Stimulated activated CD4-positive, alpha-beta T cell treated with anti-CD3 and anti-CD28 coated beads, Interleukin-2, amount 100 ng/mL, for 48 hours (primary cell): ENCODE results near the gene SAP130.

Experiments used
- DNase-seq, 2 donors: peaks; one replicate each; pipeline ENCODE4 v3.0.0-alpha.2; 2020

The SAP130 gene

DNA sequence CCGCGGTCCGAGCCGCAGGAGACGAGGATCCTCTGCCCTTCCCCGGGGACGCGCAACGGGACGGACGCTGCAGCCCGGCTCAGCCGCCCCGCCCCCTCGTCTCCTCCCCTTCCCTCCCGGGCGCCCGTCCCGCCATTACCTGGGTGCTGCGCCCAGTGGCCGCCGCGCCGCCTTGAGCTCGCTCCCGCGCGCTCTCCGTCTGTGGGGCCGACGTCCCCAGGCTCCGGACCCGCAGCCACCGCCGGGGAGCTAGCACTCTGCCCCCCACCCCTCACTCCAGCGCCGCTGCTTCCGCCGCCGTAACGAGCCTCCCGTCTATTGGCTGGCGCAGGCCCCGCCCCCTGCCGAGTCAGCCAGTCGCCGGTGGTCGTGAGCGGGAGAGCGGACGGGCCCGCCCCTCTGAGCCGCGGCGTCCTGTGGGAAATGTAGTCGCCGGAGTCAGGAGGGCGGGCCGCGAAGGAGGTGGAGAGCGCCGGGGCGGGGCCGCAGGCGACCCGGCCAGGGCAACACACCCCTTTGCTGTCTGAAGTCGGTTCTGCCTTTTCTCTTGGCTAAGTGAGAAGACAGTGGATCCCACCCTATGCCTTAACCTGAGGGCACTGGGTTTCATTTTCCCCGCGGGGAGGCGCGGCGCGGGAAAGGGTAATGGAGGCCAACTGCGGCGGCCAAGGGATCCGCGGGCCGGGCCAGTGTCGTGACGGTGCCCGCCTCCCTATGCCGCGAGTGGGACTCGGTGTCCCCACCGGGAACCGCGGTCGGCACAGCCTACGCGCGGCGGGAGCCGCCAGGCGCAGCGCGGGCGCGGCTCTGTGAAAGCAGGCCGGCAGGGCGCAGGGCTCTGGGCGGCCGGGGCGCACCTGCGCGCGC lies at the start of gene SAP130:
TSS of gene SAP130 (minus strand) at position 259 of the 867 bp plus-strand sequence. CDS start 1,767 bp downstream, outside the sequence.
- DNase-seq: peak; percentile 95 to 96

DNA sequence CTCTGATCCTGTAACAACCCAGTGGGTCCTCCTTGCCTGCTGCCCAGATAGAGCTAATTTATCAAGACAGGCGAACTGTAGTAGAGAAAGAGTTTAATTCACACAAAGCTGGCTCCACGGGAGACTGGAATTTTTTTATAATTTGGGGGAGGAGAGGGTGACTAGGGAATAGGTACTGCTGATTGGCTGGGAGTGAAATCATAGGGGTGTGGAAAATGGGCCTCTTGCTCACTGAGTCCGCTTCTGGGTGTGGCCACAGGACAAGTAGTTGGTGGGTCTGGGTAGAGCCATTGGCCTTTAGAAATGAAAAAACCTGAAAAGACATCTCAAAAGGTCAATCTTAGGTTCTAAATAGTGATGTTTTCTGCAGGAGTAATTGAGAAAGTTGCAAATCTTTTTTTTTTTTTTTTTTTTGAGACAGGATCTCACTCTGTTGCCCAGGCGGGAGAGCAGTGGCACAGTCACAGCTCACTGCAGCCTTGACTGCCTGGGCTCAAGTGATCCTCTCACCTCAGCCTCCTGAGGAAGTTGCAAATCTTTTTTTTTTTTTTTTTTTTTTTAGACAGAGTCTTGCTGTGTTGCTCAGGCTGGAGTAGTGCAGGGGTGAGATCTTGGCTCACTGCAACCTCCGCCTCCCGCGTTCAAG lies 48.7 kb upstream of the SAP130 start:
- no peak for DNase-seq

DNA sequence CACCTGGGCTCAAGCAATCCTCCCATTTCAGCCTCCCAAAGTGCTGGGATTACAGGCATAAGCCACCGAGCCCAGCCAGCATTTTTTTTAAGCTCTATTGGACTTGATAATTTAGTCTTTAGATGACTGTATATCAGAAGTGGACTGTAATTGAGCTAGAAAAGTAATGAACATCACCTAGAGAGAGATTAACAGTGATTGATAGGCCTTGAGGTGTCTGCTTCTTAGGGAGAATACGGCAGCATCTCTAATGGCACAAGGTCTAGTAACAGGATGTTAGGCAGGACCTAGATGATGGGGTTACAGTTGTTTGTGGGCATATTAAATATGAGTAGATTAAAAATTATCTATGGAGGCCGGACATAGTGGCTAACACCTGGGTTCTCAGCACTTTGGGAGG lies 45.4 kb upstream of the SAP130 start:
- DNase-seq: no peak

DNA sequence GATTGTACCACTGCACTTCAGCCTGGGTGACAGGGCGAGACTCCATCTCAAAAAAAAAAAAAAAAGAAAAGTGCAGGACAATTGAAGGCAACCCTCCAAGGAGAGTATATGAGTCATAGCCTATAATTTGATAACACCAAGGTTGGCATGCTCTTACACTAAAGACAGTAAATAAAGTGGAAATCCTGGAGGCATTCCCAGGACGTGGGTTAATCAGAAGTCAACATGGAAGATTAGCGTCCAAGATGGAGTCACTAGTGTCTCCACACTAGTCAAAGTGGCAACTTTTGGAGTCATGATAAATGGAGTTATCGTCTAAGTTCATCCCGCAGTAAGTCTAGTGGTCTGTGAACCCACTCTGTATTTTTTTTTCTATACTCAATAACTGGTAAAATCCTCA lies 41.9 kb upstream of the SAP130 start:
- no peak for DNase-seq

DNA sequence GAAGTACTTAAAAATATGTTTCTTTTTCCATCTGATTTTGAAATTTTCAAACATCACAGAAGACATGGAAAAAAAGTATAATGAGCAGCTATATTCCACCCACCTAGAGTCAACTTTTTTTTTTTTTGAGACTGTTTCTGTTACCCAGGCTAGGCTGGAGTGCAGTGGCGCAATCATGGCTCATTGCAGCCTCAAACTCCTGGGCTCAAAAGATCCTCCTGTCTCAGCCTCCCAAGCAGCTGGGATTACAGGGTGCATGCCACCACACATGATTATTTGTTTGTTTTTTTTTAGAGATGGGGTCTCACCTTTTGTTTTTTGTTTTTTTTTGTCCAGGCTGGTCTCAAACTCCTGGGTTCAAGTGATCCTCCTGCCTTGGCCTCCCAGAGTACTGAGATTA lies 36.5 kb upstream of the SAP130 start:
- no peak for DNase-seq

DNA sequence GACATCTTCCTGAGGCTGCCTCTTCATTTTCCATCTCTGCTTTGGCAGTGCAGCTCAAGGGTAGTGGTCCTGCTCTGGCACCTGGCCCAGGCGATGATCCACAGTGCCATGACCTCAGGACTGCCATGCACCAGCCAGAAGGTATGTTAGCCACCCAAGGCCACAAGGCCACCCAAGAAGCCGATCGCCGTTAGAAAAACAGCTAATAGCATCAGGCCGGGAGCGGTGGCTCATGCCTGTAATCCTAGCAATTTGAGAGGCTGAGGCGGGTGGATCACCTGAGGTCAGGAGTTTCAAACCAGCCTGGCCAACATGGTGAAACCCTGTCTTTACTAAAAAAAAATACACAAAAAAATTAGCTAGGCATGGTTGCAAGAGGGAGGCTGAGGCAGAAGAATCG lies 34.7 kb upstream of the SAP130 start:
- no peak for DNase-seq

DNA sequence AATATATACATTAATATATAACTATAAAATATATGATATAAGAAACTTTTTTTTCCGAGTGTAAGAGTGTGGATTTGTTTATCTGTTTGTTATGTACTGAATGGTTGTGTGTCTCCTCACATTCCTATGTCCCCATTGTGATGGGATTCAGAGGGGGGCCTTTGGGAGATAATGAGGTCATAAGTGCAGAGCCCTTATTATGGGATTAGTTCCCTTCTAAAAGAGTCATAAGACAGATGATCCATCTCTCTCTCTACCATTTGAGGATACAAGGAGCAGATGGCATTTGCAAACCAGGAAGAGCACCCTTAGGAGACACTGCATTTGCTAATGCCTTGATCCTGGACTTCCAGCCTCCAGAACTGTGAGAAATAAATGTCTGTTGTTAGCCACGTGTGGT lies 30.3 kb upstream of the SAP130 start:
- DNase-seq: no peak

DNA sequence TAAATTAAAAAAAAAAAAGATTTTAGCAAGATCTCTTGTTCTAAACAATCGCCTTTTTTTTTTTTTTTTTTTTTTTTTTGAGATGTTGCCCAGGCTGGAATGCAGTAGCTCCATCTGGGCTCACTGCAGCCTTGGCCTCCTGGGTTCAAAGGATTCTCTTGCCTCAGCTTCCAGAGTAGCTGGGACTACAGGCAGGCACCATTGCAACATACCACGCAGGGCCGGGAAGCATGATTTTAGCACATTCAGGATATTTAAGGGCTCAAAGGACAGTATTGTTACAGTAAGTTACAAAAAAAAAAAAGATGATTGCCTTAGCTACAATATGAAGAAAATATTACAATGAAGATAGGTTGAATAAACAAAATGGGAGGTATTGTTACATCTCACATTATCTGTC lies 29.5 kb upstream of the SAP130 start:
- no peak for DNase-seq

DNA sequence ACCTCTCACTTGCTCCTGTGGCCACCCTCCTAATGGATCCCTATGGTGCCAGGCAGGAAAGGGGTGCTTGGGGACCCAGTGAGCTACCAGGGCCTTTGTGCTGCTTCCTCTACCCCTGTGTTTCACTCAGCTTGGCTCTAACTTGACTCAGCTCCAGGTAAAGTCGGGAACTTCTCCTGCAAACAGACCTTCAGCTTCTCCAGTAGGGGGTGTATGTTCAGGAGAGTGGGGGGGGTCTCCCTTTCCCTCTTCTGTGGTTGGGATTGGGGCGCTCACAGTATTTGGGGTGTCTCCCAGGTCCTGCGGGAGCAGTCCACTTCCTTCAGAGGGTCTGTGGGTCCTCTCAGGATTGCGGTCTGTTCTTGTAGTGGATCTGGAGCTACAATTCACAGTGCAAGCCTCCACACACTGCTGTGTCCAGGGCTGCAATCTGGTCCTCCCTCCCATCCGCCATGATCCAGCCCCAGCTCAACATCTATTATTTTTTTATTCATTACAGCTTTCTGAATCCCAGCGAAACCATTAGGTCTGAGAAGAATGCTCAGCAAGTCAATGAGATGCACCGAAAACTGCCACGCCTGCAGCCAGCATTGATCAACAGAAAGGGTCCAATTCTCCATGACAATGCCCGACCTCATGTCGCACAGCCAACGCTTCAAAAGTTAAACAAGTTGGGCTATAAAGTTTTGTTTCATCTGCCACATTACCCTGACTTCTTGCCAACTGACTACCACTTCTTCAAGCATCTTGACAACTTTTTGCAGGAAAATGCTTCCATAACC lies 26.4 kb upstream of the SAP130 start:
- DNase-seq: no peak

DNA sequence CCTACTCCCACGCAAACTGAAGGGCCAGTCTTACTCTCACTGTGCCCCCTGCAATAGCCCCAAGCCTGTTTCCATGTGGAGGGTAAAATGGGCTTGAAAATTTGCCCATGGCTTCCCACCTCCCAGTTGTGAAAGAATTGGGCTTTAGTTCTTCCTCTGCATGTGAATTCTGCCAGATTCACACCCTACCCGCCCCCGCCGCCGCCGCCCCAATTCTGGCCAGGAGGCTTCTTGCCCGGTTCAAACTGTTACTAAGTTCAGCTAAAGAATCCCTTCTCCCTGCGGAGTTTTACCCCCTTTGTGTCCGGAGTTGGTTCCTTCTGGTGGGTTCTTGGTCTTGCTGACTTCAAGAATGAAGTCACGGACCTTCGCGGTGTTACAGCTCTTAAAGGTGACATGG lies 25.5 kb upstream of the SAP130 start:
- no peak for DNase-seq

DNA sequence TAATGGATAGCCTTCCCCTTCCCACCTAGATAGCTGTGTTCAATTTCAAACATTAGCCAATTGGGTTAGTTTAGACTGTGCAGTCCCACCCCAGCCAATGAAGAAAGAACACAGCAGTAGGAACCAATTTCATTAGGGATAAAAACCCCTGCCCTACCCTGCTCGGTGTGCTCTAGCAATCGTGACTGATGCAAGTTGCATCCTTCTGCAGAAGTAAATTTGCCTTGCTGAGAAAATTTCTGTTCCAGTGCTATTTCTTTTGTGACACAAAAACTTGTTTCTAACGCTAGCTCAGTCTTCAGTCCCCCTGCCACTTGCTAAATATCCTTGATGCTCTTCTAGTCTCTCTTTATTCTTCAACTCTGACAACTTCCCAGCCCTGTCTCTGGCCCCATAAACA lies 15.2 kb upstream of the SAP130 start:
- no peak for DNase-seq

DNA sequence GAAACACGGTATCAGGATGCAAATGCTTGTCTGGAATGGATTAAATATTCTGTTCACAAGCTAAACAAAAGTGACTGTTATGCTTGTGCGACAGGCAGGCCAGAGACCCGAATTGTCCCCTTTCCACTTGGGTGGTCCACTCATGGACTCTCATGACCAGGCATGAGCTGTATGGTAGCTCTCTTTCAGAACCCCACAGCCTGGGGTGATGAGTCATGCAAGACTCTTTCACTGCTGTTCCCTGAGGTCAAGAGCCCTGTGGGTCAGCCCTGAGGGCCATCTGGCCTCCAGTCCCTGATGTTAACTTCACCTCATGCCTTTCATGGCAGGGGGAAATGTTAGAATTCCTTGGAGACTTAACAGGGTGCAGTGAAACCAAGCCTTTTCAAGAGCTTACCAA lies 13.7 kb upstream of the SAP130 start:
- no peak for DNase-seq

DNA sequence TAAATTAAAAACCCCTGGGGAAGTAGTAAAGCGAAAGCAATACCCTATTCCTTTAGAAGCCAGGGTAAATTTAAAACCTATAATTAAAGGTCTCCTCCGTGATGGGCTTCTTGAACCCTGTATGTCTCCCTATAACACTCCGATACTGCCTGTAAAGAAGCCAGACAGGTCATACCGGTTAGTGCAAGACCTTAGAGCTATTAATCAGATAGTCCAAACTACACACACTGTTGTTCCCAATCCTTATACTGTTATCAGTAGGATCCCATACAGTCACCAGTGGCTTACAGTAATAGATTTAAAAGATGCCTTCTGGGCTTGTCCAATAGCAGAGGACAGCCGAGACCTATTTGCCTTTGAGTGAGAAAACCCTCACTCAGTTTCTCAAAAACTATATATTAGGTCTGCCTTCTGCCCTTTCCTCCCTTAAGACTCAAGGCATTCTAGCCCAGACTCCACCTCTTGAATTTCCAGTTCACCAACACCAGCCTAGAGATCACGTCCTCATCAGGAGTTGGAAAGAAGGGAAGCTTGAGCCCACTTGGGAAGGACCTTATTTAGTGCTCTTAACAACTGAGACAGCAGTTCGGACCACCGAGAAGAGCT lies 12.4 kb upstream of the SAP130 start:
- DNase-seq: no peak

DNA sequence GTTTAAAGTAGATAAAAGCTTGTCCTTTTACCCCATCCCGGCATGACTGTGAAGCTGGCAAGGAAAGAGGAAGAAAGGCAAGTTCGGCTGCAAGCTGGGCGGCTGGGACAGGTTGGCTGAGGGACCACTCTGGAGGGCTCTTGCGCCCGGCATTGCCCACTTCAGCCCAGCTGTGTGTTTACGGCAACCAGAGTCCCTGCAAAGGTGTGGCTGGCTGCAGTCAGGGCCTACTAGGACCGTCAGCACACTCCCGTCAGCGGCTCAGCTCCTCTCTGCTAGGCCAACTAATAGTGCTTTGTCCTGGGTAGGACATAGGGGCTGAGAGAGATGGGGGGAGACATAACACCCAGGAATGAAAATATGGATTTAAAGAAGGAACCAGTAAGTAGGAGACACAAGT lies 11.7 kb upstream of the SAP130 start:
- no peak for DNase-seq

DNA sequence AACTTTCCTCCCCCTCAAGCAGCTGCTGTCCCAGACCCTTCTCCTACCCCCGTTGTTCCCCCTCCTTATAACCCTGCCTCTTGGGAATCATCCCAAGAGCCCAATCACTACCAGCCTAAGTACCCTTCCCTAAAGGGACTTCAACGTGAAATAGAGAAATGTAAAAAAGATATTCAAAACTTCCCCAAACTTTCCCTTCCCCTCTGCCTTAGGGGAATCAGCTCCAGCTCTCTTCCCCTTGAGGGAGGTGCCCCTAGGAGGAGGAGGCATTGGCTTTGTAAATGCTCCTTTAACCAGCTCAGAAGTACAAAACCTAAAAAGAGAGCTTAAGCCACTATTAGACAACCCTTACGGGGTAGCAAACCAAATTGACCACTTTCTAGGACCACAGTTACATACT lies 10.6 kb upstream of the SAP130 start:
- no peak for DNase-seq

DNA sequence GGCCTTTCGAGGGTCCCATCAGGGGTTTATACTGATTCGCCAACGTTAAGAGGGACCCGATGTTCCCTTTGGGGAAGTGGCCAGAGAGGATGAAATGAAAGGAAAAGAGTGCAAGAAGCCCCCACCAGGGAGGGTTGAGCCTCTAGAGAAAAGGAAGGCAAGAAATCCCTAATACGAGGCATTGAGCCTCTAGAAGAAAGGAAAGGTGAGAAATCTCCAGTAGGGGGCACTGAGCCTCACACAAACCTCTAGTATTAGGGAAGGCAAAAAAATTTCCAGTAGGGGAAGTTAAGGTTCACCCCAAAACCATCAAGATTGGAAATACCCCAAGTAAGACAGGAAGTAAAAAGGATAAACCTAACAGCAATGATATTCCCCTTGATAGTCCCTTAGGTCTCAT lies 9.8 kb upstream of the SAP130 start:
- DNase-seq: no peak

DNA sequence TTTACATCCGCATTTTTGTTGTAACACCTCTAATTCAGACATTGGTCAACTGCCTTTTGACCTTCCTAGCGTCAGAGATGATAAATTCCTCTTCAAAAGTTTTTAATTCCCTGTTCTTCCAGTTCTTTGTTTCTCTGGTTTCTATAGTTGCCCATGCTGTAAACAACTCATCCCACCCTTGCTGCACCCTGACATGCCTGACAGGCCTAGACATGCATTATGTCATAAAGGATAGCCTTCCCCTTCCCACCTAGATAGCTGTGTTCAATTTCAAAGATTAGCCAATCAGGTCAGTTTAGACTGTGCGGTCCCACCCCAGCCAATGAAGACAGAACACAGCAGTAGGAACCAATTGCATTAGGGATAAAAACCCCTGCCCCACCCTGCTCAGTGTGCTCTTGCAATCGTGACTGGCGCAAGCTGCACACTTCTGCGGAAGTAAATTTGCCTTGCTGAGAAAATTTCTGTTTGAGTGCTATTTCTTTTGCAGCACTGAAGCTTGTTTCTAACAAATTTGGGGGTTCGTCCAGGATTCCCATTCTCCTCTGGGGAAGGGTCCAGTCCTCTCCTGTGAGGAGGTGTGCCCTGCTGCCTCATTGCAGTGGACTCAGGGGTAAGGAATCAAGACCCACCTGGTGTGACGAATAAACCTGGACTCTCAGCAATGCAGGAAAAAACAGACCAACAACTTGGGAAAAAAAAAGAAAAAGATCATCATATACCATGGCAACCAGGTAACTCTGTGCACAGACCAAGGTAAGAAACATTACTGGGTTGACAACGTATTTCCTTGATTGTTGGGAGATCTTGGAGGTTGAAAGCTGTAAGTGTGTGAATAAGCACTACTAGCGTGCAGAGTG lies 9.1 kb upstream of the SAP130 start:
- DNase-seq: no peak

DNA sequence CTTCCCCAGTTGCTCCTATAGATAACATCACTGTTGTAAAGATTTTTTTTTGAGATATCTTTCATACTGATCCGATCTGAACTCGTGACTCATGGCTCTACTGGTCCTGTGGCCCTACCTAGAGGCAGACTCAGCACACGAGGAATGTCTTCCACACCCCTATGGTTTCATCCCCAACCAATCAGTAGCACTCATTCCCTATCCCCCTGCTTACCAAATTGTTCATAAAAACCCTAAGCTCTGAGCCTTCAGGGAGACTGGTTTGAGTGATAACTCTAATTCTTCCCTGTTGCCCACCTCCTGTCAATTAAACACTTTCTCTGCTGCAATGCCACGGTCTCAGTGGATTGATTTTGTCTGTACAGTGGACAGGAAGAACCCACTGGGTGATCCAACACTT lies 4.2 kb upstream of the SAP130 start:
- no peak for DNase-seq

DNA sequence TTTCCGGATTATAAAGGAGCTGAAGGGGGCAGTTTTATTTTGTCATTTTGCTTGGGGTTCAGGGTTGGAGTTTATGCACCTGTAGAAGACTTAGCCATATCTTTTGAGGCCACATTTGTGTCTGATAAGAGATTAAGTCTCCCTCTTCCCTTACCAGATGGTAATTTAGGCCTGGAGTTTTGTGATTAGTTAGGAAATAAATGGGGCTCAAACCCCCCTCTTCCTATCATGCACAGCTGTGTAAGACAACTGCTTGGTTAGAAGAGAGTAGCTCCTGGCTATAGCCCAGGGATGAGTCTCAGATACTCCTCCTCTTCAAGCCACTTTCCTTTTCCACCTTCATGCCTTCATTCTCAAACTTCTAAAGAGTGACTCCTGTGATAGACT lies 802 bp upstream of the SAP130 start:
- no peak for DNase-seq

DNA sequence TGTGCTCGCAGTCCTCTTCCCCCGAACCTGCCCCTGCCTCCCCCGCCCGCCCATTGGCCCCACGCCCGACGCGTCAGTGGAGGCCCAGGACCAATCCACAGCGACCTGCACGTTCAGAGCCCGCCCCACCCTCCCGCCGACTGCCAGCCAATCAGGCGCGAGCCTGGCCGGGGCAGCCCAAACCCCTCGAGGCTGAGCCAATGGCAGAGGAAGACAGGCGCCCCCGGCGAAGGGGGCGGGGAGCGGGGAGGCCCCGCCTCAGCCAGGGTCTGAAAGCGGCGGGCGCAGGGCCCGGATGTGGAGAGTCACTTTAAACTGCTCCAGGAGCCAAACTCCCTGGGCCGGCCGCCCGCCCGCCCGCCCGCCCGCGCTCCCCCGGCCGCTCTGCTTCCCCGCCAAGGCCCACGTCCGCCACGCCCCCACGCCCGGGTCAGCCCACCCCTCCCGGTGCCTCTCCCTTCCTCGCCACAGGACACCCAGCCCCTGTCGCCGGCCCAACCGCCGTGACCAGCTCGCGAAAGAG lies 520 bp downstream of the SAP130 start:
- DNase-seq: peak; percentile 95 to 97

DNA sequence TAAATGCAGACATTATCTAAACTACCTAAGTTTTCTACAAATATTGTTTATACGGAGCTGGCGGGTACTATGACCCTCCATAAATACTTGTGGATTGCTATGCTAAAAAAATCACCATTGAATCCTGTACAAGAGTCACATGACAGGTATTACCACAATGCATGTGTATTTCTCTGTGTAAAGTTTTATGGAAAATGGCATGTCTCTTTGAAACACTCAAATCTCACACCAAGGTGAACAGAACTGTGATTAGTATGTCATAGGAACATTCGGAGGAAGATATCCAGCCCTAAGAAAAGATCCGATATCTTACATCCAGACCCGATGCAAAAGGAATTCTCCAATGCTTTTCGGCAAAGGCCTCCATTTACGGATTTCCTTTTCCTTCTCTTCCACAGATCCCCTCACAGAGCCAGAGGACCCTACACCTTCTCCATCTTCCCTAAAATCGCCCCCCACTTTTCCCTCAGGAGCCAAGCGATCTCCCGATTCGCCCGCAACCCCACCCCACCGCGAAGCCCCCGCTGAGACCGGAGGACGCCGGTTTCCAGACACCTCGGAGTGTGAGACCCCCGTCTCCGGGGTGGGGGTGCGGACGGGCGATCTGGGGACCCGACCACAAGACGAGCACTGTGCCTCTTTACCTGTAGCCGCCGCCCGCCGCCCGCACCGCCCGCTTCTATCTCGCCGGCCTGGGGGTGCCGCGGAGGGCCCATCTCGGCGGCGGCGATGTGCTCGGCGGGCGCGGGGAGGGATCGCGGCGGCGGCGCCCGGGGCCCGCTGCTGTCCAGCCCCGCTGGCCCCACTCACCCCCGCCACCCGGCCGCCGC lies 1.2 kb downstream of the SAP130 start:
- DNase-seq: no peak
